ENCODE measurements around the gene EZH2. TPM values are rescaled to one million over a fixed set of nuclear protein-coding genes. Genes with fewer than 3 reads are reported as not detected.

The EZH2 gene
- total RNA-seq, 2 experiments from 2014 or later: 115 to 118 TPM

- ATAC-seq (no peak), DNase-seq (no peak)
- no peak overlapping the region for H3K27ac Mint-ChIP-seq
- ChIA-PET POLR2A (no interaction called here), CTCF (no interaction called here)
- H3K4me1 Mint-ChIP-seq (ENCODE audit: low read depth): peaks cover 6% of the 10 kb centered on the region
- H3K4me3 Mint-ChIP-seq: no peak overlapping the region
- H3K36me3 Mint-ChIP-seq (ENCODE audit: low read depth): peaks cover 65% of the 10 kb centered on the region
- no peaks in the 10 kb centered on the region for H3K9me3 Mint-ChIP-seq (ENCODE audit: insufficient read depth)
- no peaks in the 10 kb centered on the region for H3K27me3 Mint-ChIP-seq (ENCODE audit: low read depth)
These were observed 55.1 kb downstream of the EZH2 start for GRCh38 chr7:148828965-148829364.

DNA sequence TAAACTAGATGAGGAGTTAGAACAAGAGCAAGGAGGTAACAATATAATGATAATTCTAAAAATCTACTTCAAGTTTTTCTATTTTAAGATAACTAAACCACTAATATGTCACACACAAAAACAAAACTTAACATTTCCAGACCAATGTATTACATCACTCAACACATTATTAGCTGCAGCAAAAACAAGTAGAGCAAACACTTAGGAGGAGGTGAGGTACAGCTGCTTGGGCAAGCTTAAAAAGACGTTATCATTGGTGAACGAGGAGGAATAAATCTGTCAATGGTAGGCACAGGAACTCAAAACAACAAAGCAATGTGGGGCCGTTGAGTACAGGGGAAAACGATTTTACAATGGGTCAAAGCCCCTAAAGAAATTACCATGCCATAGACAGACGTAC lies 58.8 kb downstream of the EZH2 start:
- Mint-ChIP-seq H3K27ac (no peak overlapping the region), H3K4me1 (ENCODE audit: low read depth) (peaks cover 5% of the 10 kb centered on the region), H3K27me3 (ENCODE audit: low read depth) (no peaks in the 10 kb centered on the region), H3K9me3 (ENCODE audit: insufficient read depth) (no peaks in the 10 kb centered on the region), H3K4me3 (no peak overlapping the region), H3K36me3 (ENCODE audit: low read depth) (peaks cover 63% of the 10 kb centered on the region)
- ChIA-PET CTCF (interaction anchor here (2.0 kb wide), 1 partner anchor 138 kb away, joined by 5 read pairs; no protein-coding TSS in a partner anchor), POLR2A (no interaction called here)
- no peak for ATAC-seq
- DNase-seq: no peak

- POLR2A ChIA-PET: no interaction called here
- Mint-ChIP-seq H3K4me1 (ENCODE audit: low read depth) (peaks cover 5% of the 10 kb centered on the region), H3K27ac (no peak overlapping the region), H3K27me3 (ENCODE audit: low read depth) (no peaks in the 10 kb centered on the region), H3K9me3 (ENCODE audit: insufficient read depth) (no peaks in the 10 kb centered on the region), H3K4me3 (no peak overlapping the region), H3K36me3 (ENCODE audit: low read depth) (peaks cover 64% of the 10 kb centered on the region)
- no peak for ATAC-seq
- no peak for DNase-seq
- CTCF ChIA-PET: interaction anchor here (2.0 kb wide), 1 partner anchor 138 kb away, joined by 5 read pairs; no protein-coding TSS in a partner anchor
These were observed 59.2 kb downstream of the EZH2 start for GRCh38 chr7:148824864-148825263.

DNA sequence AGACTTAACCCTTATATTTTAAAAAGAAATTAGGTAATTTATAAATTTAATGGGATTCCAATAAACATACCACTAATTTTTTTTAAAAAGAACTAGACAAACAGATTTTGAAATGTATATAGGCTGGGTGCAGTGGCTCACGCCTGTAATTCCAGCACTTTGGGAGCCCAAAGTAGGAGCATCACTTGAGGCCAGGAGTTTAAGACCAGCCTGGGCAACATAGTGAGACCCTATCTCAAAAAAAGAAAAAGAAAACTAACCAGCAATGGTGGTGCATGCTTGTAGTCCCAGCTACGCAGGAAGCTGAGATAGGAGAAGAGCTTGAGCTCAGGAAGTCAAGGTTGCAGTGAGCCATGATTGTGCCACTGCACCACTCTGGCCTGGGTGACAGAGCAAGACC lies 62.7 kb downstream of the EZH2 start:
- ChIA-PET POLR2A (no interaction called here), CTCF (interaction anchor here (0.6 to 1.2 kb wide), 3 partner anchors 35 to 121 kb away, joined by 3 to 5 read pairs (median 4); no protein-coding TSS in a partner anchor)
- Mint-ChIP-seq H3K9me3 (ENCODE audit: insufficient read depth) (no peaks in the 10 kb centered on the region), H3K27ac (no peak overlapping the region), H3K4me3 (no peak overlapping the region), H3K4me1 (ENCODE audit: low read depth) (peaks cover 2% of the 10 kb centered on the region), H3K27me3 (ENCODE audit: low read depth) (no peaks in the 10 kb centered on the region), H3K36me3 (ENCODE audit: low read depth) (peaks cover 77% of the 10 kb centered on the region)
- DNase-seq: no peak
- ATAC-seq: no peak

GRCh38 chr7:148819697-148820360 lies 64.3 kb downstream of the EZH2 start:
- ATAC-seq (no peak), DNase-seq (no peak)
- Mint-ChIP-seq H3K4me1 (ENCODE audit: low read depth) (peaks cover 2% of the 10 kb centered on the region), H3K36me3 (ENCODE audit: low read depth) (peaks cover 74% of the 10 kb centered on the region), H3K9me3 (ENCODE audit: insufficient read depth) (no peaks in the 10 kb centered on the region), H3K27me3 (ENCODE audit: low read depth) (no peaks in the 10 kb centered on the region), H3K27ac (no peak overlapping the region), H3K4me3 (no peak overlapping the region)
- ChIA-PET CTCF (interaction anchor here (1.1 kb wide), 1 partner anchor 143 kb away, joined by 3 read pairs; no protein-coding TSS in a partner anchor), POLR2A (no interaction called here)

DNA sequence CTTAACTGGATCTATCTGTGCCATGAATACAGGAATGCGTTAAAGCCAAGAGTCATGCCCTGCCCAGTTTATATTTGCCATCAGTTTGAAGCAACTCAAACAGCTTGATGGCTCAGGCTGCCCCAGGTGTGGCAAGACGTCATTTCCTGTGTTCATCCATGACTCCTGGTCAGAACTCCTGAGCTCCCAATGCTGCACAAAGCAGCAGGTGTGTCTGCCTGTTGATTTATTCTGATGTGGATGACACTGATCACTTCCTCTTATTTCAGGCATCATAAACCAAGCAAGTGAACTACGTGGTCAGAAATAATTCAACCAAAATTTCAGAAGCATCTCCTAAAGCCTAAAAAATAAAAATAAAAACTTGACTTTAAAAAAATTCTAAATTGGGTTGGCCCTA lies 68.5 kb downstream of the EZH2 start:
- ATAC-seq: no peak
- no peaks in the 10 kb centered on the region for H3K9me3 Mint-ChIP-seq (ENCODE audit: insufficient read depth)
- no peak overlapping the region for H3K4me3 Mint-ChIP-seq
- ChIA-PET CTCF (interaction anchor here (0.9 to 2.2 kb wide), 4 partner anchors 62 to 240 kb away, joined by 3 to 10 read pairs (median 4); no protein-coding TSS in a partner anchor), POLR2A (no interaction called here)
- DNase-seq: no peak
- no peak overlapping the region for H3K27ac Mint-ChIP-seq
- H3K4me1 Mint-ChIP-seq (ENCODE audit: low read depth): no peaks in the 10 kb centered on the region
- H3K36me3 Mint-ChIP-seq (ENCODE audit: low read depth): peaks cover 83% of the 10 kb centered on the region
- no peaks in the 10 kb centered on the region for H3K27me3 Mint-ChIP-seq (ENCODE audit: low read depth)

DNA sequence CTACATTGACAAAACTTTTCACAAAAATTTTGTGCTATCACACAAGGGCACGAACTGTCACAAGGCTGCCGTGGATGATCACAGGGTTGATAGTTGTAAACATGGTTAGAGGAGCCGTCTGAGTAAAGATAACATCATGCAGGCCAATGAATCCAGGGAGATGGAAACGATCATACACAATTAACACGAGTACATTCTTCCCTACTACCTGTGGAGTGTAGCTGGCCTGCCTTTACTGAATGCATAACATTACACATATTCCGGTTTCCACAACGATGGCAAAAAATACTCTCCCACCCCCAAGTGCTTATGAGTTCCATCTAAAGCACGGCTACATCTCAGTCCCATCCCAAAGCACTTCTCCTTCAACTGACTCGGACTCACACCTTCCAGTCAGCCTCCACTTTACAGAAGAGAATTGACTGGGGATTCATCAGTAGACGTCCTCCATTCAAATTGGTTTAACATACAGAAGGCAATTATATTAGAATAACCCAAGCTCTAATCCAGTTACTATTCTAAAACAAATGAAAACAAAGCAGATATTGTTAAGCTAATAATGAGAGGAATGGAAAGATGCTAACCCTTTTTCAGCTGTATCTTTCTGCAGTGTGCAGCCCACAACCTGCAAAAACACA lies 69.0 kb downstream of the EZH2 start:
- Mint-ChIP-seq H3K27ac (no peak overlapping the region), H3K4me1 (ENCODE audit: low read depth) (no peaks in the 10 kb centered on the region), H3K27me3 (ENCODE audit: low read depth) (no peaks in the 10 kb centered on the region), H3K4me3 (no peak overlapping the region), H3K9me3 (ENCODE audit: insufficient read depth) (no peaks in the 10 kb centered on the region), H3K36me3 (ENCODE audit: low read depth) (peaks cover 85% of the 10 kb centered on the region)
- ChIA-PET CTCF (interaction anchor here (0.9 to 2.2 kb wide), 3 partner anchors 148 to 240 kb away, joined by 3 to 10 read pairs (median 3); no protein-coding TSS in a partner anchor), POLR2A (no interaction called here)
- no peak for ATAC-seq
- DNase-seq: no peak

DNA sequence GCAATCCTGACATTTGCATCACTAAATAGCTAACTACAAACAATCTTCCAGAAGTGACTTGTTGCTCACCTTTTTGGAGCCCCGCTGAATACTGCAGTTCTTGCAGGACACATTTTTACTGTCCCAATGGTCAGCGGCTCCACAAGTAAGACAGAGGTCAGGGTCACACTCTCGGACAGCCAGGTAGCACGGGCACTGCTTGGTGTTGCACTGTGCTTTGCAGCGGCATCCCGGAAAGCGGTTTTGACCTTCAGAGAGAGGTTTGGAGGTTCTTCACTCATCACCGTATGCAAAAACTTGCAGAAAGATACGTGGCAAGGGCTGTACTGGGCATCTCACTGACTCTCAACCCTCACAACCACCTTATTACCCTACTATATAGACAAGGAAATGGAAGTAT lies 70.2 kb downstream of the EZH2 start:
- Mint-ChIP-seq H3K27me3 (ENCODE audit: low read depth) (no peaks in the 10 kb centered on the region), H3K4me1 (ENCODE audit: low read depth) (no peaks in the 10 kb centered on the region), H3K9me3 (ENCODE audit: insufficient read depth) (no peaks in the 10 kb centered on the region), H3K36me3 (ENCODE audit: low read depth) (peaks cover 85% of the 10 kb centered on the region), H3K27ac (no peak overlapping the region), H3K4me3 (no peak overlapping the region)
- ATAC-seq (no peak), DNase-seq (no peak)
- ChIA-PET POLR2A (no interaction called here), CTCF (interaction anchor here (1.0 to 1.5 kb wide), 3 partner anchors 8 to 239 kb away, joined by 3 to 4 read pairs (median 3); no protein-coding TSS in a partner anchor)

- H3K36me3 Mint-ChIP-seq (ENCODE audit: low read depth): peaks cover 80% of the 10 kb centered on the region
- no peaks in the 10 kb centered on the region for H3K27me3 Mint-ChIP-seq (ENCODE audit: low read depth)
- no peak overlapping the region for H3K4me3 Mint-ChIP-seq
- H3K9me3 Mint-ChIP-seq (ENCODE audit: insufficient read depth): no peaks in the 10 kb centered on the region
- H3K27ac Mint-ChIP-seq: peak overlapping the region; percentile 27
- ChIA-PET POLR2A (interaction anchor here (0.7 kb wide), 1 partner anchor 130 kb away, joined by 3 read pairs; no protein-coding TSS in a partner anchor), CTCF (interaction anchor here (2.1 kb wide), 1 partner anchor 151 kb away, joined by 6 read pairs; no protein-coding TSS in a partner anchor)
- DNase-seq (no peak), ATAC-seq (no peak)
- H3K4me1 Mint-ChIP-seq (ENCODE audit: low read depth): no peaks in the 10 kb centered on the region
These were observed 72.2 kb downstream of the EZH2 start for GRCh38 chr7:148811892-148812291.

GRCh38 chr7:148809856-148810255 lies 74.2 kb downstream of the EZH2 start:
- CTCF ChIA-PET: interaction anchor here (1.8 kb wide), 1 partner anchor 63 kb away, joined by 4 read pairs; no protein-coding TSS in a partner anchor
- POLR2A ChIA-PET: no interaction called here
- peak overlapping the region; percentile 11 for H3K27ac Mint-ChIP-seq
- ATAC-seq (no peak), DNase-seq (no peak)
- H3K27me3 Mint-ChIP-seq (ENCODE audit: low read depth): no peaks in the 10 kb centered on the region
- H3K9me3 Mint-ChIP-seq (ENCODE audit: insufficient read depth): no peaks in the 10 kb centered on the region
- H3K4me3 Mint-ChIP-seq: no peak overlapping the region
- peaks cover 79% of the 10 kb centered on the region for H3K36me3 Mint-ChIP-seq (ENCODE audit: low read depth)
- H3K4me1 Mint-ChIP-seq (ENCODE audit: low read depth): no peaks in the 10 kb centered on the region

GRCh38 chr7:148807436-148807835 lies 76.7 kb downstream of the EZH2 start:
- H3K27me3 Mint-ChIP-seq (ENCODE audit: low read depth): no peaks in the 10 kb centered on the region
- no peak for DNase-seq
- ChIA-PET CTCF (interaction anchor here (1.2 kb wide), 1 partner anchor 10 kb away, joined by 3 read pairs; no protein-coding TSS in a partner anchor), POLR2A (no interaction called here)
- no peak overlapping the region for H3K4me3 Mint-ChIP-seq
- no peak for ATAC-seq
- H3K4me1 Mint-ChIP-seq (ENCODE audit: low read depth): no peaks in the 10 kb centered on the region
- H3K36me3 Mint-ChIP-seq (ENCODE audit: low read depth): peaks cover 65% of the 10 kb centered on the region
- no peaks in the 10 kb centered on the region for H3K9me3 Mint-ChIP-seq (ENCODE audit: insufficient read depth)
- H3K27ac Mint-ChIP-seq: no peak overlapping the region

DNA sequence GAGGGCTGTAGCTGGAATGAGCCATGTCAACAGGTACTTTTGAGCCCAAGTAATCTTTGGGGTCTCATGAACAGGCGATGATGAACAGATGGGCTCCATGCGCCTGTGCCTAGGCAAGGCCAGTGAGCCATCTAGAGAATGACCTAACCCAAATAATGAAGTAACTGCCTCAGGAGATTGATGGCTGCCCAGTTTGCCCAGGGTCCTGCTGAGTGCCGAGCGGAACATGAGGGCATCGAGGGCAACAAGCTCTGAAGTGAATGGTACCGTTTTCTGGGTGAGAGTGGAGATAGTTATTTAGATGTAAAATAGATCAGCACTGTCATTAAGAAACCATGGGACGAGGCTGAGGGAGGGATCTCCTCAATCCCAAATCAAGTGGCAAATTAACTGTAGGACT lies 77.9 kb downstream of the EZH2 start:
- no peak overlapping the region for H3K4me3 Mint-ChIP-seq
- ChIA-PET CTCF (interaction anchor here (1.1 kb wide), 1 partner anchor 158 kb away, joined by 3 read pairs; no protein-coding TSS in a partner anchor), POLR2A (interaction anchor here (1.1 kb wide), 1 partner anchor 10 kb away, joined by 3 read pairs; no protein-coding TSS in a partner anchor)
- no peak for ATAC-seq
- H3K36me3 Mint-ChIP-seq (ENCODE audit: low read depth): peaks cover 62% of the 10 kb centered on the region
- no peaks in the 10 kb centered on the region for H3K9me3 Mint-ChIP-seq (ENCODE audit: insufficient read depth)
- no peaks in the 10 kb centered on the region for H3K27me3 Mint-ChIP-seq (ENCODE audit: low read depth)
- no peak for DNase-seq
- H3K27ac Mint-ChIP-seq: no peak overlapping the region
- no peaks in the 10 kb centered on the region for H3K4me1 Mint-ChIP-seq (ENCODE audit: low read depth)

Measured in activated CD8-positive, alpha-beta T cell treated with anti-CD3 and anti-CD28 coated beads, Interleukin-2, amount 10 ng/mL, durations not matched to agents 7 days and 5 days (primary cell).